HepG2 (cell line): ENCODE results near the gene BIRC5. TPM values are rescaled to one million over a fixed set of nuclear protein-coding genes. Genes with fewer than 3 reads are reported as not detected.

Experiments used
- AFF4 ChIP-seq: sonication (generic); formaldehyde crosslinking; IDR thresholded peaks from 2 replicates; pipeline ENCODE4 v1.4.0; 2020; ENCODE audit warnings: missing genetic modification reagents
- CHCHD3 ChIP-seq: sonication (generic); formaldehyde crosslinking; IDR thresholded peaks from 2 replicates; pipeline ENCODE4 v1.8.0; 2022; ENCODE audit warnings: mild to moderate bottlenecking, missing genetic modification reagents, moderate library complexity
- GTF3A ChIP-seq: sonication (generic); formaldehyde crosslinking; conservative IDR thresholded peaks from 2 replicates; pipeline ENCODE4 v1.4.0; 2020; ENCODE audit warnings: mild to moderate bottlenecking, missing genetic modification reagents
- HNF1A ChIP-seq, 2 experiments: sonication (generic) in 1 of 2; formaldehyde crosslinking in 1 of 2; IDR thresholded peaks; 2 replicates each; pipeline versions ENCODE4 v1.4.0 to v1.6.1; 2016 to 2020; ENCODE audit warnings: borderline replicate concordance in 1 of 2, low read depth in 1 of 2, mild to moderate bottlenecking in 1 of 2, missing genetic modification reagents in 1 of 2
- KLF6 ChIP-seq: IDR thresholded peaks from 2 replicates; pipeline ENCODE4 v1.8.0; 2016; ENCODE audit warnings: missing biosample characterization, missing genetic modification reagents
- PREB ChIP-seq: sonication (generic); formaldehyde crosslinking; IDR thresholded peaks from 2 replicates; pipeline ENCODE4 v1.4.0; 2020; ENCODE audit warnings: missing genetic modification reagents
- SIX1 ChIP-seq: sonication (generic); formaldehyde crosslinking; IDR thresholded peaks from 2 replicates; pipeline ENCODE4 v1.4.0; 2020; ENCODE audit warnings: missing genetic modification reagents, borderline replicate concordance
- SP140L ChIP-seq: sonication (generic); formaldehyde crosslinking; IDR thresholded peaks from 2 replicates; pipeline ENCODE4 v1.4.0; 2020; ENCODE audit warnings: missing genetic modification reagents, borderline replicate concordance
- TP53 ChIP-seq: sonication (generic); formaldehyde crosslinking; conservative IDR thresholded peaks from 2 replicates; pipeline ENCODE4 v1.4.0; 2020; ENCODE audit warnings: missing genetic modification reagents
- WIZ ChIP-seq: sonication (generic); formaldehyde crosslinking; IDR thresholded peaks from 2 replicates; pipeline ENCODE4 v1.5.1; 2020; ENCODE audit warnings: mild to moderate bottlenecking, missing genetic modification reagents
- ZC3H4 ChIP-seq: sonication (generic); formaldehyde crosslinking; IDR thresholded peaks from 2 replicates; pipeline ENCODE4 v1.4.0; 2020; ENCODE audit warnings: missing genetic modification reagents, borderline replicate concordance
- ZFP1 ChIP-seq: IDR thresholded peaks from 2 replicates; pipeline ENCODE4 v1.6.1; 2016
- ZHX1 ChIP-seq: sonication (generic); formaldehyde crosslinking; IDR thresholded peaks from 2 replicates; pipeline ENCODE4 v1.8.1; 2022; ENCODE audit warnings: low read depth, mild to moderate bottlenecking, missing genetic modification reagents
- ZNF138 ChIP-seq: sonication (generic); formaldehyde crosslinking; IDR thresholded peaks from 2 replicates; pipeline ENCODE4 v1.5.0; 2020; ENCODE audit warnings: mild to moderate bottlenecking, low read depth, missing genetic modification reagents
- ZNF232 ChIP-seq: sonication (generic); formaldehyde crosslinking; IDR thresholded peaks from 2 replicates; pipeline ENCODE4 v1.4.0; 2020; ENCODE audit warnings: missing genetic modification reagents, borderline replicate concordance
- ZNF260 ChIP-seq: sonication (generic); formaldehyde crosslinking; IDR thresholded peaks from 2 replicates; pipeline ENCODE4 v1.4.0; 2020; ENCODE audit warnings: missing genetic modification reagents, low read depth, mild to moderate bottlenecking, borderline replicate concordance
- ZNF557 ChIP-seq: sonication (generic); formaldehyde crosslinking; IDR thresholded peaks from 2 replicates; pipeline ENCODE4 v1.4.0; 2020; ENCODE audit warnings: missing genetic modification reagents
- ZNF878 ChIP-seq: sonication (generic); formaldehyde crosslinking; IDR thresholded peaks from 2 replicates; pipeline ENCODE4 v1.8.1; 2023; ENCODE audit warnings: mild to moderate bottlenecking, missing genetic modification reagents, moderate library complexity
- polyA plus RNA-seq, 8 experiments: library from polyadenylated mRNA; depleted of rRNA in 3 of 8; stranded (reverse) in 7 of 8; unstranded in 1 of 8; fragments of >200 nt; fragmentation: Illumina TruSeq in 4 of 8; extraction: Trizol in 4 of 8; gene quantifications; 2 replicates each; pipeline versions ENCODE4 v1.2.1 to v1.2.3, GENCODE V29; 2011 to 2016; ENCODE audit warnings: low read depth in 4 of 8, missing spikeins in 1 of 8, mixed read lengths in 1 of 8; ENCODE audit not compliant: insufficient read depth in 1 of 8
- total RNA-seq, 5 experiments: library from RNA; depleted of rRNA; stranded (reverse); fragments of >200 nt; fragmentation: Illumina TruSeq; extraction: Trizol; gene quantifications; 2 replicates each; pipeline ENCODE4 v1.2.3, GENCODE V29; 2016; ENCODE audit warnings: low read depth in 1 of 5

The BIRC5 gene
- total and polyA plus RNA-seq, 2 of the 13 experiments (the other 11 are each of a cell fraction or from before 2014, with no cell fraction given): 30.3 to 135 TPM

- no peak for TF ChIP-seq AFF4 (CRISPR knock-in tag)
- TF ChIP-seq ZNF138 (CRISPR knock-in tag): no peak
- TF ChIP-seq KLF6 (CRISPR knock-in tag): peak; percentile 82
- no peak for TF ChIP-seq GTF3A
- no peak for TF ChIP-seq SIX1 (CRISPR knock-in tag)
- no peak for TF ChIP-seq ZNF260 (CRISPR knock-in tag)
- no peak for TF ChIP-seq ZNF878
- no peak for TF ChIP-seq ZC3H4 (CRISPR knock-in tag)
- no peak for TF ChIP-seq ZNF557 (CRISPR knock-in tag)
- TF ChIP-seq PREB (CRISPR knock-in tag): no peak
- no peak for TF ChIP-seq SP140L (CRISPR knock-in tag)
- no peak for TF ChIP-seq ZFP1 (CRISPR knock-in tag)
- TF ChIP-seq CHCHD3: no peak
- no peak for TF ChIP-seq HNF1A (IDR thresholded peaks at IDR 0.05; ENCODE audit: low read depth)
- peak; percentile 27 for TF ChIP-seq HNF1A (CRISPR knock-in tag; IDR thresholded peaks at IDR 0.05; ENCODE audit: borderline replicate concordance)
- TF ChIP-seq ZHX1 (CRISPR knock-in tag): peak; percentile 76; the same call in 1 of the 2 replicates
- TF ChIP-seq ZNF232 (CRISPR knock-in tag): no peak
- TF ChIP-seq TP53 (CRISPR knock-in tag): no peak
- 0 out of 2 replicates have a peak, but pooled peaks have one; percentile 55 for TF ChIP-seq WIZ (CRISPR knock-in tag)
Observed at GRCh38 chr17:78168242-78168902, 45.7 kb upstream of the BIRC5 start, which contains the start of gene SYNGR2 (continued).
